ENCODE results near the gene ZFYVE27.

The ZFYVE27 gene

GRCh38 chr10:97795886-97796285 is 59.0 kb downstream of the ZFYVE27 start:
- no peak for DNase-seq (ENCODE audit: low spot score)

DNA sequence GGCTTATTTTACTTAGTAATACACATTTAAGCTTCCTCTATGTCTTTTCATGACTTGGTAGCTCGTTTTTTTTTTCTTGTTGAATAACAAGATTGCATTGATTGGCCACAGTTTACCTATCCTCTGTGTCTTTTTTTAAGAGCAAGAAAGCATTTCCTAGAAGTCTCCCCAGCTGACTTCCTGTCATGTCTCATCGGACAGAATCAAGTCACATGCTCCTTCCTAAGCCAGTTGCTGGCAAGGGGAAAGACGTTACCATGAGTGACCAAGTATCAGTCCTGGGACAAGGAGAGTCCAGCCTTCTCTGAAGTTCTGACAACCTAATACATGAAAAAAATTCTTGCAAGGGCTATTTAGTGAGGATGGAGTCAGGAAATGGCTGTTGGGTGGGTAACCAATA is 59.7 kb downstream of the ZFYVE27 start:
- no peak for DNase-seq (ENCODE audit: low spot score)

DNA sequence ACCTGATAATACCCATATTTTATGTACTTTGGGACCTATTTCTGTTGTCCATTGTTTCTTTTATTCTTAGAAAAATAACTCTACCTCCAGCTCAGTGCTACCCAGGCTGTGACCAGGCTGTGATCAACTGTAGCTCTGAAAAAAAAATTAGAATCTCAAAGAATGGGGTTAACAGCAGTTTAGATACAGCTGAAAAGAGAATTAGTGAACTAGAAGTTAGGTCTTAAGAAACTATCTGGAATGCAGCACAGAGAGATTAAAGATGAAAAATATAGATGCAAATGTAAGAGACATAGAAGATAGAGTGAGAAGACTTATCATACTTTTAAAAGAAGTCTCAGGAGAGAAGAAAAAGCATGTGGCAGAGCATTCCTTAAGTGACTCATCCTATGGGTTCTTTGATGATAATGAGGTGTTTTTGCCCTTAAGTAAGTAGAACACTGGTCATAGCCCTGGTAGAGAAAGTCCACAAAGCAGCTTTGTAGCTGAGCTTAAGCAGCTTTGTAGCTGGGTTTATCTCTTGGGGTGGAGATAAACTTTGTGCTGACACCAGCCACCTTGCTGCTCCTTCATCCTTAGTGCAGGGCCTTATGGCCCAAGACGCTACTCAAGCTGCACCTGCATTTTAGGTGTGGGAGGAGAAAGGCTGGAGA is 62.2 kb downstream of the ZFYVE27 start:
- no peak for DNase-seq (ENCODE audit: low spot score)

DNA sequence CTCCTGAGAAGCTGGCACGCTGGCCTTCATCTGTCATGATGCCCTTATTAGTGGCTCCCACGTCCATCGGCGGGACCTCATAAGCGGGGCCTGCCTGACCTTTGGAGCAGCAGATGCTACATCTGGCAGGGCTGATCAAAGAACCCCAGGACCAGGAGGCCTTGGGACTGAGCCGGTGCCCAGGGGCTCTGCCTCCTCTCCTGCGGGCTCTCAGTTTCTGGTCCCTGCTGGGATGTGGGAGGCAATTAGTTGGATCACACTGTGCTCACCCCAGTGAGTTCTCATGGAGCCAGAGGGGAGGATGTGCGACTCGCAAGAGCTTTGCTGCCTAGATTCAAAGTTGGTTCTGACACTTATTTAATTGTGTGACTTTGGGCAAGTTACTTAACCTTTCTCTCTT is 63.5 kb downstream of the ZFYVE27 start:
- DNase-seq (ENCODE audit: low spot score) = no peak

GRCh38 chr10:97801422-97801821 is 64.5 kb downstream of the ZFYVE27 start:
- no peak for DNase-seq (ENCODE audit: low spot score)

DNA sequence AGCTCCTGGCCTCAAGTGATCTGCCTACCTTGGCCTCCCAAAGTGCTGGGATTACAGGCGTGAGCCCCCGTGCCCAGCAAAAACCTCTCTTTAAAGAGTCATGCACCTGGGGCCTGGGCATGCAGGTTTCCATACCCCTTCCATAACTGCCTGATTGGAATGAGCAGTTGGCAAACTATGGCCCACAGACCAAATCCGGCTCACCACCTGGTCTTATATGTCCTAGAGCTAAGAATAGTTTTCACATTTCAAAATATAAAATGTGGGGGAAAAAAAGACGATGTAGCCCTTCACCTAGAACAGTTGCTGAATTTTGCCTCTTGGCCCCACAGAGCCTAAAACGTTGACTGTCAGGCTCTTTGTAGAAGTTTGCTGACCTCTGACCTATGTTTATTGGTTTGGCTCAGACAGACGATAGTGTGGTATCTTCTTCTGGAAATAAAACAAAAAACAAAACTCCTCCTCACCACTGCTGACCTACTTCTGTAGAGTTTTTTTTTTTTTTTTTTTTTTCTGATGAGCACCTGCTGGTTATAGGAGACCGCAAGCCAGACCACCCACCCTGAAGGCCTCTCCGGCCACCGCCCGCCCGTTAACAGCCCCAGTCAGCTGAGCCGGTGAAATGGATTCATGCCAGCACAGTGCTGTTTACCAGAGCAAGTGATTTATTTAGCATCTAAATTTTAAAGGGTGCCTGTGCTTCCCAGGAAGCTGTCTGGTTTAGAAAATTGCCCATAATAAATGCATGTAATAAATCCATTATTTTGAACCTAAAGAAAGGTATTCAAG is 68.4 kb downstream of the ZFYVE27 start:
- no peak for DNase-seq (ENCODE audit: low spot score)

DNA sequence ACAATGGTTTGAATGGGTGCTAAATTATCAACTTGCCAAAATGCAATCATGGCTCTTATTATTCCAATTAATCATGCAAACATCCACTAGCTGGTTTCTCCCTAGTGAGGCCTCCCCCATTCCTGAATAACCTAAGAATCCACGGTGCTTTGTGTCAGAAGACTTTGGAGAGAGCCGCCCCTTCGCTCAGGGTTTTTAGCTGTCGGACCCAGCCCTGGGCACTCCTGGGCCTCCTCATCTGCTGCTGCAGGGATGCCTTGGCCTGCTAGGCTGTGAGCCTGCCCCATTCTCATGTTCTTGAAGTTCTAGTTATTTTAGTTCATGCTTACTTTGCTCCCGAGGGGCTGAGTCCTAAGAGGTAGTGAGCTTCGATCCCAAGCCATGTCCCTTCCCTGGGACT is 69.0 kb downstream of the ZFYVE27 start:
- no peak for DNase-seq (ENCODE audit: low spot score)

DNA sequence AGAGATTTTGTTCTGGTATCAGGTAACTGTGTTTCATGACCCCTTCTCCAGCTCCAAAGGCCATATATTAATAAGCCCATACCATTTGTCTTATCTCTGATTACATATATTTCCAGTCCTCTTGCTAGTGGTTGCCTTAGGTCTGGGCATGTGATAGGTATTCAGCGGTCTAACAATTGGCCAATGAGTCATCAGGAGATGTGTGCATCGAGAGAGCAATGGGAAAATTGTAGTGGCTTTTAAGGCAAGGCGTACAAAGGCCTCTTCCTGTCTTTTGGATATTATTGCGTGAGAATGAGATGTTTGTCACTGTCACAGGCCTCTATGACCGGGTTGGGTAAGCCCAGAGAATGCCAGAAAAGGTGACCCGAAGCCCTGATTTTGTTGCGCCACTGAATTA is 73.5 kb downstream of the ZFYVE27 start:
- DNase-seq (ENCODE audit: low spot score) = no peak
